T-helper 17 cell (primary cell): ENCODE measurements around the gene PARD3B. TPM values are rescaled to one million over a fixed set of nuclear protein-coding genes. Genes with fewer than 3 reads are reported as not detected.

ENCODE experiments used
- ATAC-seq: fragments of 150-1000 bp; cut with Tn5 transposase; 2 replicates; pipeline ENCODE4 v1.10.0; 2021; ENCODE audit warnings: mild to moderate bottlenecking, moderate library complexity
- DNase-seq, 3 donors: peaks; one replicate each; pipeline versions ENCODE4 v3.0.0 to v3.0.0-alpha.2; 2020 to 2021
- H3K9me3 ChIP-seq: one replicate; pipeline ENCODE4 v1.7.0; 2013; ENCODE audit warnings: low read length, mild to moderate bottlenecking; ENCODE audit not compliant: control insufficient read depth, poor library complexity, severe bottlenecking
- H3K27ac Mint-ChIP-seq: one replicate; pipeline ENCODE4 v1.8.0; 2022; ENCODE audit warnings: mild to moderate bottlenecking, moderate library complexity, mixed read lengths
- H3K27me3 Mint-ChIP-seq: one replicate; pipeline ENCODE4 v1.8.0; 2022; ENCODE audit warnings: mixed read lengths
- H3K36me3 Mint-ChIP-seq: one replicate; pipeline ENCODE4 v1.8.0; 2022; ENCODE audit warnings: low read depth, mixed read lengths
- H3K4me1 Mint-ChIP-seq: one replicate; pipeline ENCODE4 v1.8.0; 2022; ENCODE audit warnings: mild to moderate bottlenecking, mixed read lengths
- H3K4me3 Mint-ChIP-seq: one replicate; pipeline ENCODE4 v1.8.0; 2022; ENCODE audit warnings: mild to moderate bottlenecking, moderate library complexity, mixed read lengths
- total RNA-seq, 4 donors: library from RNA in 2 of 4; stranded (reverse) in 2 of 4; gene quantifications; one replicate each; pipeline ENCODE4 v1.2.3 and lab custom pipeline; 2022 to 2026

Gene PARD3B
- total RNA-seq, 2 donors from 2014 or later: 1.5 to 3.0 TPM

GRCh38 chr2:204849892-204850291 lies 304.6 kb downstream of the PARD3B start:
- no peak for ATAC-seq
- H3K36me3 Mint-ChIP-seq: no peaks in the 10 kb centered on the region
- H3K27ac Mint-ChIP-seq: no peak overlapping the region
- no peaks in the 10 kb centered on the region for H3K9me3 ChIP-seq
- no peaks in the 10 kb centered on the region for H3K4me1 Mint-ChIP-seq
- no peaks in the 10 kb centered on the region for H3K27me3 Mint-ChIP-seq
- DNase-seq: no peak
- H3K4me3 Mint-ChIP-seq: no peak overlapping the region

- Mint-ChIP-seq H3K27me3 (no peaks in the 10 kb centered on the region), H3K4me1 (no peaks in the 10 kb centered on the region), H3K4me3 (no peak overlapping the region), H3K36me3 (no peaks in the 10 kb centered on the region), H3K27ac (no peak overlapping the region)
- DNase-seq (no peak), ATAC-seq (no peak)
- H3K9me3 ChIP-seq: no peaks in the 10 kb centered on the region
These were observed 305.3 kb downstream of the PARD3B start for GRCh38 chr2:204850581-204850980.

GRCh38 chr2:204853905-204854304 lies 308.6 kb downstream of the PARD3B start:
- no peaks in the 10 kb centered on the region for H3K27me3 Mint-ChIP-seq
- no peak overlapping the region for H3K27ac Mint-ChIP-seq
- DNase-seq (no peak), ATAC-seq (no peak)
- no peak overlapping the region for H3K4me3 Mint-ChIP-seq
- H3K4me1 Mint-ChIP-seq: peaks cover 4% of the 10 kb centered on the region
- no peaks in the 10 kb centered on the region for H3K9me3 ChIP-seq
- H3K36me3 Mint-ChIP-seq: no peaks in the 10 kb centered on the region

GRCh38 chr2:204860274-204860673 lies 315.0 kb downstream of the PARD3B start:
- no peaks in the 10 kb centered on the region for H3K9me3 ChIP-seq
- no peaks in the 10 kb centered on the region for H3K36me3 Mint-ChIP-seq
- H3K27me3 Mint-ChIP-seq: no peaks in the 10 kb centered on the region
- H3K4me1 Mint-ChIP-seq: peaks cover 4% of the 10 kb centered on the region
- no peak for ATAC-seq
- no peak overlapping the region for H3K4me3 Mint-ChIP-seq
- H3K27ac Mint-ChIP-seq: no peak overlapping the region
- no peak for DNase-seq

GRCh38 chr2:204862809-204863208 lies 317.5 kb downstream of the PARD3B start:
- no peaks in the 10 kb centered on the region for H3K36me3 Mint-ChIP-seq
- H3K27me3 Mint-ChIP-seq: no peaks in the 10 kb centered on the region
- DNase-seq (no peak), ATAC-seq (no peak)
- H3K4me1 Mint-ChIP-seq: peaks cover 4% of the 10 kb centered on the region
- no peaks in the 10 kb centered on the region for H3K9me3 ChIP-seq
- H3K27ac Mint-ChIP-seq: no peak overlapping the region
- no peak overlapping the region for H3K4me3 Mint-ChIP-seq

- H3K4me3 Mint-ChIP-seq: no peak overlapping the region
- H3K27ac Mint-ChIP-seq: no peak overlapping the region
- DNase-seq (no peak), ATAC-seq (no peak)
- no peaks in the 10 kb centered on the region for H3K27me3 Mint-ChIP-seq
- peaks cover 2% of the 10 kb centered on the region for H3K4me1 Mint-ChIP-seq
- no peaks in the 10 kb centered on the region for H3K36me3 Mint-ChIP-seq
- H3K9me3 ChIP-seq: no peaks in the 10 kb centered on the region
These were observed 318.1 kb downstream of the PARD3B start for GRCh38 chr2:204863336-204863735.

- peaks cover 2% of the 10 kb centered on the region for H3K36me3 Mint-ChIP-seq
- peaks cover 13% of the 10 kb centered on the region for H3K4me1 Mint-ChIP-seq
- DNase-seq (no peak), ATAC-seq (no peak)
- H3K27me3 Mint-ChIP-seq: no peaks in the 10 kb centered on the region
- H3K4me3 Mint-ChIP-seq: no peak overlapping the region
- H3K27ac Mint-ChIP-seq: no peak overlapping the region
- H3K9me3 ChIP-seq: no peaks in the 10 kb centered on the region
These were observed 324.0 kb downstream of the PARD3B start for GRCh38 chr2:204869132-204869823.

GRCh38 chr2:204870053-204870452 lies 324.8 kb downstream of the PARD3B start:
- H3K27ac Mint-ChIP-seq: no peak overlapping the region
- DNase-seq: no peak

GRCh38 chr2:204871231-204871953 lies 326.1 kb downstream of the PARD3B start:
- Mint-ChIP-seq H3K4me3 (peak overlapping the region; percentile 47), H3K4me1 (peaks cover 16% of the 10 kb centered on the region), H3K36me3 (peaks cover 2% of the 10 kb centered on the region), H3K27me3 (no peaks in the 10 kb centered on the region), H3K27ac (peak overlapping the region; percentile 74)
- peak; percentile 52 for ATAC-seq
- H3K9me3 ChIP-seq: no peaks in the 10 kb centered on the region
- DNase-seq: no peak

More at GRCh38 chr2:204870053-204870452, 324.8 kb downstream of the PARD3B start:
- no peaks in the 10 kb centered on the region for H3K9me3 ChIP-seq
- H3K27me3 Mint-ChIP-seq: no peaks in the 10 kb centered on the region
- no peak for ATAC-seq
- H3K36me3 Mint-ChIP-seq: peaks cover 2% of the 10 kb centered on the region
- H3K4me1 Mint-ChIP-seq: peaks cover 13% of the 10 kb centered on the region
- H3K4me3 Mint-ChIP-seq: no peak overlapping the region

- Mint-ChIP-seq H3K4me1 (peaks cover 18% of the 10 kb centered on the region), H3K4me3 (no peak overlapping the region), H3K36me3 (peaks cover 2% of the 10 kb centered on the region), H3K27ac (no peak overlapping the region), H3K27me3 (no peaks in the 10 kb centered on the region)
- DNase-seq (no peak), ATAC-seq (no peak)
- peaks cover 2% of the 10 kb centered on the region for H3K9me3 ChIP-seq
These were observed 331.0 kb downstream of the PARD3B start for GRCh38 chr2:204876311-204876710.

- DNase-seq: no peak
- no peak overlapping the region for H3K4me3 Mint-ChIP-seq
- peaks cover 2% of the 10 kb centered on the region for H3K9me3 ChIP-seq
- no peaks in the 10 kb centered on the region for H3K27me3 Mint-ChIP-seq
- H3K4me1 Mint-ChIP-seq: peaks cover 20% of the 10 kb centered on the region
- no peak overlapping the region for H3K27ac Mint-ChIP-seq
- ATAC-seq: no peak
- no peaks in the 10 kb centered on the region for H3K36me3 Mint-ChIP-seq
These were observed 332.4 kb downstream of the PARD3B start for GRCh38 chr2:204877691-204878090.

- H3K4me1 Mint-ChIP-seq: peaks cover 22% of the 10 kb centered on the region
- DNase-seq: no peak
- H3K4me3 Mint-ChIP-seq: peak overlapping the region; percentile 56
- peaks cover 2% of the 10 kb centered on the region for H3K9me3 ChIP-seq
- ATAC-seq: peak; percentile 53
- peak overlapping the region; percentile 92 for H3K27ac Mint-ChIP-seq
- peaks cover 2% of the 10 kb centered on the region for H3K36me3 Mint-ChIP-seq
- H3K27me3 Mint-ChIP-seq: no peaks in the 10 kb centered on the region
These were observed 335.7 kb downstream of the PARD3B start for GRCh38 chr2:204880928-204881327.

GRCh38 chr2:204881655-204882054 lies 336.4 kb downstream of the PARD3B start:
- peak overlapping the region; percentile 56 for H3K4me3 Mint-ChIP-seq
- peaks cover 2% of the 10 kb centered on the region for H3K36me3 Mint-ChIP-seq
- ATAC-seq: peak; percentile 57
- H3K4me1 Mint-ChIP-seq: peaks cover 22% of the 10 kb centered on the region
- peaks cover under 1% of the 10 kb centered on the region for H3K9me3 ChIP-seq
- no peak for DNase-seq
- peak overlapping the region; percentile 92 for H3K27ac Mint-ChIP-seq
- no peaks in the 10 kb centered on the region for H3K27me3 Mint-ChIP-seq

GRCh38 chr2:204885747-204886146 lies 340.5 kb downstream of the PARD3B start:
- Mint-ChIP-seq H3K36me3 (peaks cover 2% of the 10 kb centered on the region), H3K27ac (no peak overlapping the region), H3K4me3 (no peak overlapping the region), H3K4me1 (peaks cover 22% of the 10 kb centered on the region), H3K27me3 (no peaks in the 10 kb centered on the region)
- DNase-seq (no peak), ATAC-seq (no peak)
- no peaks in the 10 kb centered on the region for H3K9me3 ChIP-seq
